ENCODE data around the gene FIGN. TPM values are rescaled to one million over a fixed set of nuclear protein-coding genes. Genes with fewer than 3 reads are reported as not detected.
A peak's percentile ranks its signal among the peaks of the same experiment; 100 is the strongest.

The FIGN gene
- total RNA-seq, 6 donors from 2014 or later = 0.91 to 4.5 (median 4.1) TPM

GRCh38 chr2:163675388-163675787 is 60.4 kb downstream of the FIGN start:
- no peak for ATAC-seq (ENCODE audit: low FRiP score in 2 of 2)
- DNase-seq = no peak
- Histone ChIP-seq H3K27ac (no peak overlapping the region), H3K4me3 (no peak overlapping the region), H3K4me1 (no peaks in the 10 kb centered on the region), H3K36me3 (no peaks in the 10 kb centered on the region), H3K9me3 (no peaks in the 10 kb centered on the region), H3K27me3 (no peaks in the 10 kb centered on the region)
- 95 to 96% methylated on average over 2 of the region's 2 CpGs for WGBS, 2 donors
- TF ChIP-seq POLR2AphosphoS5 (IDR thresholded peaks at IDR 0.05) (no peak), CTCF (IDR thresholded peaks at IDR 0.05) (no peak), EP300 (IDR thresholded peaks at IDR 0.05) (no peak), POLR2A (IDR thresholded peaks at IDR 0.05) (no peak)

- no peaks in the 10 kb centered on the region for H3K36me3 ChIP-seq
- no peak for TF ChIP-seq CTCF (IDR thresholded peaks at IDR 0.05)
- no peak for TF ChIP-seq EP300 (IDR thresholded peaks at IDR 0.05)
- TF ChIP-seq POLR2AphosphoS5 (IDR thresholded peaks at IDR 0.05) = no peak
- no peak for TF ChIP-seq POLR2A (IDR thresholded peaks at IDR 0.05)
- DNase-seq = no peak
- no peaks in the 10 kb centered on the region for H3K9me3 ChIP-seq
- H3K27me3 ChIP-seq = no peaks in the 10 kb centered on the region
- ATAC-seq (ENCODE audit: low FRiP score in 2 of 2) = no peak
- no peaks in the 10 kb centered on the region for H3K4me1 ChIP-seq
- WGBS, 2 donors = 90 to 91% methylated on average over 2 of the region's 2 CpGs
- H3K27ac ChIP-seq = no peak overlapping the region
- H3K4me3 ChIP-seq = no peak overlapping the region
Observed at GRCh38 chr2:163673522-163673921, 62.3 kb downstream of the FIGN start.

GRCh38 chr2:163670929-163671328 is 64.9 kb downstream of the FIGN start:
- H3K27ac ChIP-seq = no peak overlapping the region
- 91 to 97% methylated on average over 2 to 3 of the region's 3 CpGs for WGBS, 2 donors
- no peak for ATAC-seq (ENCODE audit: low FRiP score in 2 of 2)
- H3K27me3 ChIP-seq = no peaks in the 10 kb centered on the region
- H3K9me3 ChIP-seq = no peaks in the 10 kb centered on the region
- no peak for DNase-seq
- H3K4me3 ChIP-seq = no peak overlapping the region
- peaks cover 0 to 4% (median 0%) of the 10 kb centered on the region in 4 donors for H3K4me1 ChIP-seq
- H3K36me3 ChIP-seq = no peaks in the 10 kb centered on the region
- TF ChIP-seq POLR2AphosphoS5 (IDR thresholded peaks at IDR 0.05) (no peak), CTCF (IDR thresholded peaks at IDR 0.05) (no peak), EP300 (IDR thresholded peaks at IDR 0.05) (no peak), POLR2A (IDR thresholded peaks at IDR 0.05) (no peak)

GRCh38 chr2:163669506-163669905 is 66.3 kb downstream of the FIGN start:
- TF ChIP-seq POLR2A (IDR thresholded peaks at IDR 0.05) = no peak
- TF ChIP-seq EP300 (IDR thresholded peaks at IDR 0.05) = no peak
- TF ChIP-seq POLR2AphosphoS5 (IDR thresholded peaks at IDR 0.05) = no peak
- no peak for TF ChIP-seq CTCF (IDR thresholded peaks at IDR 0.05)
- ATAC-seq (ENCODE audit: low FRiP score in 2 of 2) = no peak
- no peak for DNase-seq
- Histone ChIP-seq H3K4me3 (no peak overlapping the region), H3K27me3 (no peaks in the 10 kb centered on the region), H3K36me3 (no peaks in the 10 kb centered on the region), H3K4me1 (peaks cover 0 to 6% (median 0%) of the 10 kb centered on the region in 4 donors), H3K9me3 (no peaks in the 10 kb centered on the region), H3K27ac (no peak overlapping the region)
- 46 to 50% methylated on average over 2 of the region's 2 CpGs for WGBS, 2 donors

GRCh38 chr2:163667064-163667887 is 68.5 kb downstream of the FIGN start:
- no peak for TF ChIP-seq CTCF (IDR thresholded peaks at IDR 0.05)
- TF ChIP-seq POLR2A (IDR thresholded peaks at IDR 0.05) = no peak
- no peak for TF ChIP-seq POLR2AphosphoS5 (IDR thresholded peaks at IDR 0.05)
- TF ChIP-seq EP300 (IDR thresholded peaks at IDR 0.05) = no peak
- Histone ChIP-seq H3K4me1 (peaks cover 0 to 6% (median 0%) of the 10 kb centered on the region in 4 donors), H3K9me3 (no peaks in the 10 kb centered on the region), H3K4me3 (no peak overlapping the region), H3K27me3 (no peaks in the 10 kb centered on the region), H3K27ac (no peak overlapping the region), H3K36me3 (no peaks in the 10 kb centered on the region)
- DNase-seq (no peak), ATAC-seq (ENCODE audit: low FRiP score in 2 of 2) (peak in 1 of 2 donors; percentile 55)
- 54 to 58% methylated on average over 4 of the region's 4 CpGs for WGBS, 2 donors

Data from upper lobe of left lung (tissue), 6 donors.